ENCODE data around the gene MAML3.

Gene MAML3

DNA sequence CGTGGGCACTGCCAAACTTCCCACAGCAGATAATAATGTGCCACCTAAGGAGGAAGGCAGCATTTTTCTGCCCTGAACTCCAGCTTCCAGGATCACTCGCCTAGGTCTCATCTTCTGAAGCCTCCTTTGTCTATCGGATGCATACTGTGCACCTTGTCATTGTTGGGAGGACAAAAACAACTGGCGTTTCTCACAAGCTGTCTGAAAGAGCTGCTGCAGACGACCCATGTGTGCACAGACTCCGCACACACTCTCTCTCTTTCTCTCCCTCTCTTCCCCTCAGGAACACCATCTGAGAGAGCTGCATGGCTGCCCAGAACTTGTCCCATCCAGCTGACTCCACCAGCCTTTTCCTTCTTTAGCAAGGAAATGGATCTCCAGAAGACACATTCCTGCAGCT is 83.0 kb downstream of the MAML3 start:
- peak in 1 of 14 donors; percentile 5 for DNase-seq

DNA sequence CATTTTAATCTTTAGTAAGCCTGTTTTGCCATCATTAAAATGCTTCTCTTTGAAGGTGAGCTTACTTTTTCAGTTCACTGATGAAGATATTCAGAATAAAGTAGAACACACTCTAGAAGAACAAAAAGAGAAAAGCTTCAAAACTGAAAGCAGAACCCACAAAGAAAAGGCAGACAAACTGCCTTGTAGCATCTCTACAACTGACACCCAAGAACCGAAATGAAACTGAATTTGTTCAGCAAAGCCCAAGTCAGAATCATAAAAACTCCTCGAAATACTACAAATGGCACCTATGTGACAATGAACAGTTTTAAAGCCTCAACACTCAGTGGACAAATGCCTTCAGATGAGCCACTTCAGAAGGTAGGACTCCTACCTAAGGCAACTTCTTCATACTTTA is 83.6 kb downstream of the MAML3 start:
- no peak for DNase-seq

DNA sequence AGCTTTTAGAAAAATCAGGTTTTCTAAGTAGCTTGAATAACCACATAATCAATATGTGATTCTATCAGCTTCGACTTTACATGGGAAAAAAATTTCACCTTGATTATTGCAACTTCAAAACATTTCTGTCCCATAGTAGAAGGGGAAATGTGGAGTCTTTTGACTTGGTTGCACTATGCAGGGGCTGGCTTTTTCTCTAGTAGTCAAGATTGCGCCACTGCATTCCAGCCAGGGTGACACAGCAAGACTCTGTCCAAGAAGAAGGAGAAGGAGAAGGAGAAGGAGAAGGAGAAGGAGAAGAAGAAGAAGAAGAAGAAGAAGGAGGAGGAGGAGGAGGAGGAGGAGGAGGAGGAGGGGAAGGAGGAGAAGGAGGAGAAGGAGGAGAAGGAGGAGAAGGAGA is 84.9 kb downstream of the MAML3 start:
- DNase-seq = no peak

DNA sequence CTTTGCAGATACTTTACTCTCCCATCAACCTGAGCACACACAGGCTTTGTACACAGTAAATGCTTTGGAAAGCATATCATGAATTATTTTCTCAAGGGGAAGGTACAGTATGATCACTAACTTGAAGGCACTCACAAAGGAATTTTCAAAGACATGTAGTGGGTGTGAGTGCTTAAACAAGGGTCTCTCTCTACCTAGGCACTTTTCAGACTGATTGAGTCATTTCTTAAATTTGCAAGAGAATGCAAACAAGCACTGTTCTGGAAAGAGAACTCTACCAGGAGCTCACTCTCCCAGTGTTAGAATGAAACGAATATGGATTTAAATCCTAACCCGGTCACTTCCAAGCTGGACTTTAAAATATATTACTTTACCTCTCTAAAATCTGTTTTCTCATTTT is 85.7 kb downstream of the MAML3 start:
- DNase-seq = no peak

DNA sequence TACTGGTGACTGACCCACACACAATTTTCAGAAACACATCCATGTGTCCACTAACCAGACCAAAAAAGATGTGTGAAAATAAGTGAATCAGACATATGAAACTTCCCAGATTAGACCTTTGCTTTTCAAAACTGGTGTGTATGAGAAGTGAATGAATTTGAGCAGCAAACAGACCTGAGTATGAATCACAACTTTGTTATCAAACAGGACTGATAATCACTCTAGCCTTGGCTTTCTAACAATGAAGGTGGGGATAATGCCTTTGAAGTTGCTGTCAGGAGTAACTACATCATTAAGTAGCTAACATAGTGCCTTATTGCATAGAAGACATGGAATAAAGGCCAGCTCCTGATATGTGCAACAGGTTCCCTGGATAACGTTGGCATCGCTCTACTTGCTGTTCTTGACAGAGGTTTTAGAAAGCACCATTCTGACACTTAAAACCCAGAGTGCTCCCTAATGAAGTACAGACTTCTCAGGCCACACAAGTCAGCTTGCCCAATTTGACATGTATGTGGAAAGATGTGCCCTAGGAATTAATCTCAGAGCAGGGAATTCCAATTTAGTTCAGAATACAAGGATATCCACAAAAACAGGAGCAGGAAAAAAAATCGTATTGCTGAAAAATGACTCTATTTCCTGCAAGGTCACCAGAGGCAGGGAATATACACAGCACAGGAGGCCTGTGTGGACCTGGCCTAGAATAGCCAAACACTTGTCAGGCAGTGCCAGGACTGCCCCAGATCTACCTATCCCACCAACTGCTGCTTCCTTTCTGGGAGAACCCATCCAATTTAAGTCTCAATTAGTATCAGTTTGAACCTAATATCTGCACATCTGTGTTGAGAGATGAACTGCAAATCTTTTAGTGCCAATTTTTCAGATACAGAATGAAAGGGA is 87.7 kb downstream of the MAML3 start:
- no peak for DNase-seq

DNA sequence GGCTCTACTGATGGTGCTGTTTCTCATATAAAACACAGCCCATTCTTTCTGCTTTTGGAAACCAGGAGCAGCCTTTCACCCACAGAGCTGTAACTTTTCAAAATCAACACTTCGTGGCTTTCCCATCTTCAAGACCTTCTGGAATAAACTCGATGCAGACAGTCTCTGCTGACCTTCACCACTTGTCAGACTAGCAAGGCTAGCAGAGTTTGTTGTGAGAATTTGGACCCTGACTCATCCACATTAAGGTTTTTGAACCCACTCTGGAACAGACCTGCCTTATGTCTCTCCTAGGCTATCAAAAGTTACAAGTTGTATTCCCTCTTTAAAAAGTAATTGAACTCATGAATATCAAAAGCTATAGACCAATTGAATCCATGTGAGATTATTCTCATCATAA is 88.6 kb downstream of the MAML3 start:
- DNase-seq = no peak

DNA sequence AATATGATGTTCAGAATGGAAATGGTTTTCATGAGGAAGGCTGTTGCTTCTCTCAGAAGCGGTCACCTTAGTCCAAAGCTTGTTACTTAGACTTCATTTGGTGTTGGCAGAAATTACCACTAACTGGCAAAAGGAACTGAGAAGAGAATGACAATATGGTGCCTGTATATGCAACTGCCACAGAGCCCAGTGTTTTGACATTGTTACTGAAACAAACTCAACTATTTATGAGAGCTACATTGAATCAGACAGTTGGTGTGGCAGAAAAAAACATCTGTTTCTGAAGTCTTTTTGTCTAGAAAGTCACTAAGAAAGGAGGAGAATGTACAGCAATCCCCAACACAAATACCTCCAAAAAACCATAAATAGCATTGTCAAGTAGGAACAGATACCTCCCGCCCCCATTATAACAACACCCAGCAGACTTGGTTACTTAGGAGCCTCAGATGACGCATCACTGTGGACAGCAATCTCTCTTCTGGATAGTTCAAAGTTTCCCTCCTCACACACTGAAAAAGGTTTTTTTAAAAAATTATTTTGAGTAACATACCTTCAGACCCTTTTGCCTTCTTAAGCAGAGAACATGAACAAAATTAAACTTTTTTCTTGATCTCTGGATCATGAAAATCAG is 92.2 kb downstream of the MAML3 start:
- no peak for DNase-seq

DNA sequence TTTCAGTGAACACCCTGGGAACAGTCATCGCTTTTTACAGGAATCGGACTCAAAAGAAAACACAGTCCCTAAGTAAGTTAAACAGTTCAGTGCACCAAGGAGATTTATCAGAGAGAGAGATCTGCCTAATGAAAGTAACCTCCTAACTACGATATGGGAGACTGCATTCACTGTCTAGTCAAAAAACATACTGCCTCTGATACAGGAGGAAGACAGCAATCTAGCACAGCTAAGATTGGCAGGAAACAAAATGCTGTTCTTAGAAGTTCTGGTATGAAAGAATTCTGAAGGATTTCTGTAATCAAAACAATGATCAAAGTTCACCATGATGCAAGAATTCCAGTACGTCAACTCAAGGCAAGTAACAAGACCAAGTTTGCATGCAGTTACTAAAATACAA is 92.8 kb downstream of the MAML3 start:
- no peak for DNase-seq

DNA sequence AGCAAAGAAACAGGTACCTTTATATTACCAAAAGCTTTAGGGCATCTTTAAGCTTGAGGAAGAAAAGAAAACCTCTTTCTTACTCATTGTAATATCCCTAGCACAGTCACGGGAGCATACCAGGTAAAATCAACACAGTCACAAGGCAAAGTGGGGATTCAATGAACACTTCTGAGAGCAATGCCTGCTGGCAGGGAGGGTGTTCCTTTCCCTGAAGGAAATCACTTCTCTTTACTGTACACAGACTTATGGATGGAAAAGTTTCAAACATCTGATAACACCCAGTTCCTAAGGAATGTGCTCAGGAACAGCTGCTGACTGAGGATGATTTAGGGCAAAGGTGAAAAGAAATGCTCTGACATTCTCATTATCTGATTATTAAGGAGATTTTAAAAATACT is 94.8 kb downstream of the MAML3 start:
- no peak for DNase-seq

DNA sequence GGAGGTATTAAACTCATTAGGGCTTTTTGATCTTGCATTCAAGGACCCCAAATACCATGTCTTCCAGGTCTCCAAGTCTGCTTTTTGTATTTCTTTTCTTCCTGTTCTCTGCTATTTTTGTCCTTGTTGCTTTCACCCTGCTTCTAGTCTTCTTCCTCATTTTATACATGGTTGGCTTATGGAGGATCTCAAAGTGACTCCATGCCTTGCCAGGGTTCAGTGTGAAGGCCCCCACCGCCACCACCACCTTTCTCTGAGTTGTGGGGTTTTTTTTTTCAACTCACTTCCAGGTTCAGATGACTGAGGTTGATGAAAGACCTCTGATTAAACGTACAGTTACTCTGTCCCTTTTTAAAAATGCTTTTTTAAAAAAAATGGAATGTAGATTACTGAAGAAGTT is 96.3 kb downstream of the MAML3 start:
- no peak for DNase-seq

DNA sequence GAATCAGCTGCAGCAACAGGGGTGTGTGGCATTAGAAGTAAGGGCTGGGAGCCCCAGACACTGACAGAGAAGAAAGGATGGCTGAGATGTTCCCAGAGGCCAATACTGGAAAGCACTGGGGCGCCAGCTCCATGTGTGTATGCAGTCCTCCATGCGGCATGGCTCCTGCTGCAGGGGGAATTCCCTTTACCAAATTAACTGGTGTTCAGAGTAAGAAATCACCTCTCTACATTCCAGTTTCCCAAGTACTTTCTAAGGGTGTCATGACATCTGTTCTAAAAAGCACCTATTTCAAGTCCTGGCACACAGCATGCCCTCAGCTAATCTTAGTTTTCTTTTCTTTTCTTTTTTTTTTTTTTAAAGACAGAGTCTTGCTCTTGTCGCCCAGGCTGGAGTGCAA is 98.0 kb downstream of the MAML3 start:
- no peak for DNase-seq

DNA sequence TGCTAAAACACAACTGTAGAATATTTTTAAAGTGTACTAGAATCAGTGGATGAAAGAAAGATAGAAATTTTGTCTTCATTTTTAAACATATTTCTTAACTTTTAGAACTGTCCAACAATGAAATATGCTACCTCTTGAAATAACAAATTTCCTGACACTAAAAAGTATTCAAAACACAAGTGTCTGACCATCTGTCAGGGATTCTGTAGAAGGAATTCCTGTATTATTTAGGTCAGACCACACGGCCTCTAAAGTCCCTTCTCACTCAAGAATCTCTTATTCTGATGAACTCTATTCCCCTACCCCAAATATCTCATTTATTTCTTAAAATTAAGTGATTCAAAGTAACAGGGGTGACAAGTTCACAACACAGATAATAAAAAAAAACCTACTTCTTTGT is 99.1 kb downstream of the MAML3 start:
- DNase-seq = peak in 1 of 14 donors; percentile 29

DNA sequence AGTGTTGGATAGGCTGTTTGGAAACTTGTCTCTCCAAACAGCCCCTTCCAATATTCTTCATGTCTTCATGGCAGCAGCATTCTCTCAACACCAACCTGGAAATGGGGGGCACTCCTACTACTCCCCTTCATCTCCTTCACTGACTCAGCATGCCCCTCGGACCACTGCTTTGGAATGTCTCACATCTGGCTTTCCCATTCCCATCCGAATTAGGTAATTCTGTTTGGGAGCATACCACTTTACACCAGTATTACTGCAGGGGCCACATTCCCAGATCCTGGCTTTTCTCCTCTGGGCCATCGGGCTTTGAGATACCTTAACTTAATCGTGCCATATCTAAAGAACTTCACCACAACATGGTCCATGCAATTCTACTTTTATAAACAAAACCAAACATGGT is 100.8 kb downstream of the MAML3 start:
- no peak for DNase-seq

DNA sequence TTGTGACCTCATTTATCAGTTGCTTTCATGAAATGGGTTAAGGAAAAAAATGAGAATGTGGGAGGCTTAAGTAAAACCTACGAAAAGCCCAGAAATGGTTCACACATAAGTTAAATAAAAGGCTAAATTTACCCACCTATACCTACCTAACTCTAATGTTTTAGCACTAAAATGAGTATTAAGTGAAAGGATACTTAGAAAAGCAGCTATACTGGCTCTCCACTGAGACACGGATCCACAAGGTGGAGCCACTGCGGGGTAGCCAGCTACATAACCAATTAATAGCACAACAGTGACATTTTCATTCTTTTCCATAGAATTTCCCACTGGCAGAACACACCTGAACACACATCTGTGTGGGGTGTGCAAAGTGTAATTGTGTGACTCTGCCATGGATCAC is 101.9 kb downstream of the MAML3 start:
- DNase-seq = peak in 3 of 14 donors; percentile 11 to 28 (median 13)

DNA sequence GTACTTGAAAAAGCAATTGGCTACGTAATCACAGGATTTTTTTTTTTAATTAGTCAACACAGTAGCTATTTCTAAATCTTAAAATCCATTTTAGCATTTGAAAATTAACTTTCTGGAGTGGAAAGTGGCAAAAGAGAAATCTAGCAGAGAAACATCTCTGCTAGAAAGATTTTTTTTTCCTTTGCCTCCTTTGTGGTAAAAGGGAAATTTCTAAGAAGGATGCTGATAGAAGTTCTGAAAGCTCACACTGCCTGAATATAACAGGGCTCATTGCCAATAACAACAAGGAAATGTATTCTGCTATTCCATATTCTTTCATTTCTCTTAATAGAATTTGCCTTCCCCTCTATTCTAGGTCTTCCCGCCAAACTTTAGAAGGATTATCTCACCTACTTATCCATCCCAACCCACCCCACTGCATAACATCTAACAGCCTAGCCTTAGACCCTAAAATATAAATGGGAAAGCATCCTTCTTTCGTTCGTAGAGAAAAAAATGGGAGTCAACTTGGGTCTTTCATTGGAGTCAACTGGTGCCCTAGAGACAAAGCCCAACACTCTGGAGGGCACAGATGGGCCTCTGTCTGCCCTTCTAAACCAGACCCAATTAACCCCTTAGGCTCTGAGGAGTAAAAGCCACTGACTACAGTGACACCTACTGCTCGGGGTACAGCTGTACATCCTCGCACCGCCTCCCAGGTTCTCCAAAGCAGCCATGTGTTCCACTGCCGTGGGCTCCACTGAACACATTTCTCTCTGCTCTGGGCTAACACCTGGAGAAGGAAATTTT is 103.9 kb downstream of the MAML3 start:
- peak in 2 of 14 donors; percentile 16 to 31 for DNase-seq

DNA sequence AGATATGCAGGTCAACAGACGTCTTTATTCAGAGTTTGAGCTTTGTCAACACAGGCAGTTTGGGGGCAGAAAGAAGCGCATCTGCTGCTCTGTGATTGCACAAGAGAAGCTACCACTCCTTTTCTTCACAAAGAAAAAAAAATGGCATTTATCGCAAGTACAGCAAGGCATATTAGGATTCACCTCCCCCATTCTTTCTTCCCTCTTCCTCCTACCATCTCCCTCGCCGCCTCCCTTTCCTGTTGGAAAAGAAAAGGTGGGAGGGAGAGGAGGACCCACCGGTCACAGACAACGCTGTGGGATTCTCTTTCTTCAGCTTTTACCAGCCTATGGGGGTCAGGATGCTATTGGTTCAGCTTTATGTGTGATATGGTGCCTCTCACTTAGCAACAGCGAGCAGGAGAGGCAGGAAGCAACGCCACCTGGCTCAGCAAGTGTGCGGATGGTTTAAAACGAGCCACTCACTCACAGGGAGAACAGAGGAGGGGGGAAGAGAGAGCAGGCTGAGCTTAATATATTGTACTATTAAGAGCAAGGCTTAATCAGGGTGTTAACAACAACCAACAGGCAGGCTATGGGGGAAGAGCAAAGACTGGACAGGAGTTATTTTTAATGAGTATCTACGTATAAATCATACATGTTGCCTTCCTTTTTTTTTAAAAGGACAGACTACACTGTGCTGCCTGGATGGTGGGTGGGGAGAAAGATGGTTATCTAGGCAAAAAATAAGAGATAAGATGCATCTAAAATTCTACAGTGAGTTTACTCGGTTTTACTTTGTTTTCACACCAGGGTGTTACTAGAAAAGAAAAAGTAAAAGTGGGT is 104.7 kb downstream of the MAML3 start:
- DNase-seq = peak in 7 of 14 donors; percentile 14 to 88 (median 29)

DNA sequence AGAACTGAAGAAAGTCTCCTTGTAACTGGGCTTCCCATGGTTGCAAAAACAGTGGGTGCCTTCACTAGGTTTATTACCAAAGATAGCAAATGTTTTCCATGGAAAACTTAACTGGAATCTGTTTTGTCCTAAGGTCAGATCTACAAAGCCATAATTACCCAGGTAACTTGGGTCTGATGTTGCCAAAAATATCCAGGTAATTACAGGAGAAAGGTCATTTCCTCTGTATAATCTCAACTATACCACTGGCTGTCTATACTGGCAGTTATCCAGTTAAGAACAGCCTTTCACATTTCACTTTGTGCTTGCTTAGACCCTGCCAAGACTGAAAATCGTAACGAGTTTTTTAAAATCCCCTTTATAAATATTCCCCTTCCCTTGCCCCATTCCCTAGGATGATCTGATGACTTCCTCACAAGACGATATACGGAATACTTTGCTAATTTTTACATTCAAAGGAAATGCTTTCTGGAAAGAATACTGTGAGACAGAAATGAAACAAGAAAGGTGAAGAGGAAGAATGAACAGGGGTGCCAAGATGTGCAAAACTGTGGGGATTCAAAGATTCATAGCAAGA is 105.5 kb downstream of the MAML3 start:
- peak in 1 of 14 donors; percentile 59 for DNase-seq

DNA sequence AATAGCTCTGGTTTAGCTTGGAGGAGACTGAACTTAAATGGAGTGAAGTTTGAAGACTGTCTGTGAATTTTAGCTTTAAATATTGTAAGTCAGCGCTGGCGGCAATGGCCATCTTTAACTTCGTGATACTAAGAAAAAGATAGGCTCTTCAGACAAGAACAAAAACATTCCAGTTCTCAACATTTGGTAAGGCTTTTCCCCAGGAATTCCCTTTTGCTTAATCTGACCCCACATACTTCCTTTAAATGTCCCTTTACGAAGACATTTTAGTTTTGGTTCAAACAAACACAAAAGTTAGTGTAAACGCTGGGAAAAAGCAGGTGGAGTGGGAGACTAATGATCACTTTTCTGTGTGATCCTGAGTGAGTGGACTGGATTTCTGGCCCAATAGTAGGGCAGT is 106.2 kb downstream of the MAML3 start:
- no peak for DNase-seq

DNA sequence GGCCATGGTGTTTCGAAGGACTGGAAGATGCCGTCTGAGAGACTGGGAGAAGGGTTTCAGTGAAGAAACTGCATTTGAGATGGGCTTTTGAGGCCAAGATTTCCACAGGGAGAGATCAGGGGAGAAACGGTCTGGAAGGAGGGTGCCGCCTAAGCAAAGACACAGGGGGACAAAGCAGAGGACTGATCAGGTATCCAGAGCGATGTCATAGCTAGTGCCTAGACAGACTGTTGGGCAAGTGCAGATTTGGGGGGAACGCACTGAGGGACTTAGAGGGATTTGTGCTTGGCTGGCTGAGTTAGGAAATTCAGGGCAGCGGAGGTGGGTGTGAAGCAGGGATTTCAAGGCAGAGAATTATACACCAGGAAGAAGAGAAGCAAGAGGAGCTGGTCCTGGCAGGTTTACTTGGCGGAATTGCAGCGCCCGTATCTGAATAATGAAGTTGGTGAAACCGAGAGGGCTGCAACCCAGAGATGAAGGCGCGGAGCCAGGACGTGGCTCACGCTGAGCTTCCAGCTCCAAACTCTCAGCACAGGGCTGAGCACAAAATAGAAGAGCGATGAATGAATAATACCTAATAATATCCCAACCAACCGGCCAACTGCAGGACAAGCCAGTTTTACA is 106.9 kb downstream of the MAML3 start:
- peak in 2 of 14 donors; percentile 10 to 75 for DNase-seq

DNA sequence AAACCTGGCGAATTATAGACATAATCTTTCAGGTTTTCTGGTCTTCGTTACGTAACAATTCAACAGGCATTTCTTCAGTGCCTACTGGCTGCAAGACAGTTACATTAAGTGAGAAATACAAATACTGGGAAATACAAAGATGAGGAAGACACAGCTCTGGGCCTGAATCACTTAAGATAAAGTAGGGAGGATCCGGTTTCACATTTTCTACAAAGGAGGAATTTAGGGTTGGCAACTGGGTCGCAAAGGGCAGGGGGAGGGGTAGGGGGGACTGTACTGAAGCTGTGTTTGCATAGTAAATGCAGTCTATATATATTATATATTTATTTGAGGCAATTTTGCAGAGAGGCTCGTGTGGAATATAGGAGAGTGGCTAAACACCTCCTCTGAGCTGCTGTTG is 107.4 kb downstream of the MAML3 start:
- no peak for DNase-seq

DNA sequence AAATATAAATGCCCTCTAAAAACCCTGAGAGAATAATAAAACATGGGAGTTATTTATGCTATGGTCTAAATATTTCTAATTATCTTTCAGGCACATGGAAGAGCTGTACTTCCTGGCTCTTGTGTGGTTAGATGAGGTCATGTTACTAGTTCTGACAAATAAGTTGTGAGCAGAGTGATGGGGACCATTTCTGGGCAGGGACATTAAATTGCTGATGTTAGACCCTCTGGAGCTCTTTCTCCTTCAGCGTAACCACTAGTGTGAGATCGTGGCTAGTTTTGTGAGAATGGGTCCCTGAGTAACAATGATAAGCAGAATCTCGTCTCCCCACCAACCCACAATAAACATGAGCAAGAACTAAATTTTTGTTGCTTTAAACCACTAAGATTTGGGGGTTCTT is 108.0 kb downstream of the MAML3 start:
- no peak for DNase-seq

All from C1 segment of cervical spinal cord (tissue), 14 donors.